HCT116 (cell line): ENCODE data around the gene STX2. TPM values are rescaled to one million over a fixed set of nuclear protein-coding genes. Genes with fewer than 3 reads are reported as not detected.

Experiments
- ATAC-seq: fragments of 200-7000 bp; cut with Tn5 transposase; 2 replicates; pipeline ENCODE4 v1.9.1; 2020; ENCODE audit warnings: mild to moderate bottlenecking, moderate library complexity
- BruUV-seq: library from RNA; stranded (reverse); fragments of 400-500 nt; replicated peaks from 2 replicates; lab custom pipeline; 2021; lab: Mats Ljungman, UMichigan
- CTCF ChIA-PET: fragments of 300-600 bp; sonication (Branson Sonifier 250); formaldehyde crosslinking; loops from one replicate; lab custom pipeline; 2021; ENCODE audit warnings: antibody characterized with exemption; lab: Charles Lee
- POLR2A ChIA-PET: fragments of 300-600, 350-600 bp; sonication (Branson Sonifier 250); formaldehyde crosslinking; loops from one replicate; lab custom pipeline; 2021; ENCODE audit warnings: antibody characterized with exemption; lab: Charles Lee
- RAD21 ChIA-PET, 2 experiments: fragments of 300-600 bp; sonication (Branson Sonifier 250); formaldehyde crosslinking; loops; one replicate each; lab custom pipeline; 2023; ENCODE audit warnings: low total read pairs in 2 of 2; ENCODE audit not compliant: uncharacterized antibody in 2 of 2, unreplicated experiment in 2 of 2, low non-redundant PET in 1 of 2; lab: Charles Lee
- DNase-seq: peaks from one replicate; pipeline ENCODE4 v3.0.0-alpha.2; 2010; ENCODE audit warnings: low read depth, low spot score
- H2AFZ ChIP-seq: fragments of 200-600 bp; shearing (Covaris generic), sonication (generic); 2 replicates; pipeline ENCODE4 v1.6.1; 2017; ENCODE audit warnings: low read depth, mixed run types, mixed read lengths, antibody characterized with exemption, low read length; ENCODE audit not compliant: poor library complexity, severe bottlenecking
- H3K27ac ChIP-seq: 2 replicates; pipeline ENCODE4 v1.5.1; 2012; ENCODE audit warnings: low read depth, low read length
- H3K27me3 ChIP-seq: fragments of 200-600 bp; sonication (generic); 2 replicates; pipeline ENCODE4 v1.6.1; 2016; ENCODE audit warnings: mixed run types, low read length, mixed read lengths; ENCODE audit not compliant: insufficient read depth
- H3K36me3 ChIP-seq, 2 experiments: fragments of 200-500 bp in 1 of 2; fragments of 200-600 bp in 1 of 2; sonication (Bioruptor generic) in 1 of 2; sonication (generic) in 1 of 2; 2 replicates each; pipeline versions ENCODE4 v1.5.1 to v1.6.1; 2014 to 2016; ENCODE audit warnings: low read length in 2 of 2, inconsistent platforms in 1 of 2, mixed read lengths in 1 of 2, mixed run types in 1 of 2; ENCODE audit not compliant: insufficient read depth in 2 of 2, control insufficient read depth in 1 of 2
- H3K4me1 ChIP-seq, 2 experiments: fragments of 200-600 bp in 1 of 2; sonication (generic) in 1 of 2; 2 replicates each; pipeline versions ENCODE4 v1.5.1 to v1.6.1; 2012 to 2017; ENCODE audit warnings: low read length in 2 of 2, inconsistent platforms in 1 of 2, mild to moderate bottlenecking in 1 of 2, mixed read lengths in 1 of 2, mixed run types in 1 of 2, moderate library complexity in 1 of 2; ENCODE audit not compliant: insufficient read depth in 2 of 2, control insufficient read depth in 1 of 2
- H3K4me2 ChIP-seq: fragments of 200-600 bp; sonication (generic); 2 replicates; pipeline ENCODE4 v1.6.1; 2017; ENCODE audit warnings: mixed run types, low read length, mixed read lengths
- H3K4me3 ChIP-seq, 2 experiments: fragments of 200-600 bp in 1 of 2; sonication (generic) in 1 of 2; replicated peaks in 1 of 2; 2 replicates each; pipeline ENCODE4 v1.5.1; 2011 to 2016; ENCODE audit warnings: low read length in 2 of 2, control low read depth in 1 of 2, low read depth in 1 of 2, mild to moderate bottlenecking in 1 of 2, mixed read lengths in 1 of 2, mixed run types in 1 of 2
- H3K79me2 ChIP-seq: fragments of 200-600 bp; sonication (generic); 2 replicates; pipeline ENCODE4 v1.6.1; 2017; ENCODE audit warnings: mild to moderate bottlenecking, mixed run types, low read length, moderate library complexity, mixed read lengths; ENCODE audit not compliant: insufficient read depth
- H3K9ac ChIP-seq: fragments of 200-600 bp; sonication (generic); 2 replicates; pipeline ENCODE4 v1.6.1; 2016; ENCODE audit warnings: low read length, mixed read lengths
- H3K9me2 ChIP-seq: fragments of 200-600 bp; sonication (generic), shearing (Covaris generic); 2 replicates; pipeline ENCODE4 v1.6.1; 2017; ENCODE audit warnings: mixed run types, mild to moderate bottlenecking, moderate library complexity; ENCODE audit not compliant: insufficient read depth
- H3K9me3 ChIP-seq, 2 experiments: fragments of 200-500 bp in 1 of 2; fragments of 200-600 bp in 1 of 2; sonication (Bioruptor generic) in 1 of 2; sonication (generic) in 1 of 2; 2 replicates each; pipeline ENCODE4 v1.6.1; 2014 to 2017; ENCODE audit warnings: low read length in 2 of 2, mixed read lengths in 2 of 2, inconsistent platforms in 1 of 2, low read depth in 1 of 2, mild to moderate bottlenecking in 1 of 2, mixed run types in 1 of 2, moderate library complexity in 1 of 2; ENCODE audit not compliant: control insufficient read depth in 1 of 2, insufficient read depth in 1 of 2
- H4K20me1 ChIP-seq: fragments of 200-600 bp; sonication (generic), shearing (Covaris generic); 2 replicates; pipeline ENCODE4 v1.6.1; 2017; ENCODE audit warnings: mixed run types, mild to moderate bottlenecking, moderate library complexity; ENCODE audit not compliant: insufficient read depth
- CBX3 ChIP-seq: IDR thresholded peaks from 2 replicates; pipeline ENCODE4 v1.6.1; 2012; ENCODE audit warnings: low read depth
- EGR1 ChIP-seq: IDR thresholded peaks from 2 replicates; pipeline ENCODE4 v1.6.1; 2012; ENCODE audit warnings: low read depth
- EZH2 ChIP-seq: fragments of 200-600 bp; sonication (generic); IDR thresholded peaks from 2 replicates; pipeline ENCODE4 v1.6.1; 2017; ENCODE audit warnings: antibody characterized with exemption, mixed run types
- EZH2phosphoT487 ChIP-seq: fragments of 200-600 bp; IDR thresholded peaks from 2 replicates; pipeline ENCODE4 v1.6.1; 2018; ENCODE audit warnings: antibody characterized with exemption, borderline replicate concordance
- FOSL1 ChIP-seq: IDR thresholded peaks from 2 replicates; pipeline ENCODE4 v1.6.1; 2012; ENCODE audit warnings: low read depth
- JUND ChIP-seq: IDR thresholded peaks from 2 replicates; pipeline ENCODE4 v1.6.1; 2012
- MAX ChIP-seq: IDR thresholded peaks from 2 replicates; pipeline ENCODE4 v1.6.1; 2012
- RAD21 ChIP-seq: IDR thresholded peaks from 2 replicates; pipeline ENCODE4 v1.6.1; 2012; ENCODE audit warnings: low read depth, mild to moderate bottlenecking
- REST ChIP-seq: IDR thresholded peaks from 2 replicates; pipeline ENCODE4 v1.6.1; 2012; ENCODE audit warnings: low read depth
- SRF ChIP-seq: IDR thresholded peaks from 2 replicates; pipeline ENCODE4 v1.6.1; 2012; ENCODE audit warnings: low read depth
- intact Hi-C: fragments of 100-400 bp; cut with micrococcal nuclease; formaldehyde crosslinking; loops from 2 replicates; pipeline ENCODE4 v1.10.0; 2022
- total RNA-seq: library from RNA; stranded (reverse); gene quantifications from one replicate; pipeline ENCODE4 v1.2.1, GENCODE V29; 2021; ENCODE audit not compliant: unreplicated experiment

Gene STX2
- total RNA-seq, 1 experiment from 2014 or later, result 19.2 TPM

- Histone ChIP-seq H3K9me3 (no peaks in the 10 kb centered on the region), H3K4me3 (no peak overlapping the region), H3K36me3 (peaks cover 0 to 2% of the 10 kb centered on the region in 2 experiments; a peak in 2 of 4 replicates), H4K20me1 (no peaks in the 10 kb centered on the region), H3K4me2 (no peak overlapping the region), H2AFZ (no peak overlapping the region), H3K79me2 (peaks cover 16% of the 10 kb centered on the region; the same call in 1 of the 2 replicates), H3K4me1 (no peaks in the 10 kb centered on the region), H3K27me3 (no peaks in the 10 kb centered on the region), H3K27ac (no peak overlapping the region), H3K9ac (no peak overlapping the region), H3K9me2 (no peaks in the 10 kb centered on the region)
- DNase-seq (no peak), ATAC-seq (no peak)
- intact Hi-C loops, result no loop called here
- TF ChIP-seq REST, result no peak
- TF ChIP-seq MAX, result no peak
- no peak for TF ChIP-seq JUND
- TF ChIP-seq EGR1, result no peak
- no peak for TF ChIP-seq RAD21
- TF ChIP-seq FOSL1, result no peak
- no peak for TF ChIP-seq SRF
- POLR2A ChIA-PET, result no interaction called here
- CTCF ChIA-PET, result no interaction called here
- no TSS peak for BruUV-seq
- RAD21 ChIA-PET, result no interaction called here
Measured at GRCh38 chr12:130828895-130829294, 10.2 kb downstream of the STX2 start.

- Histone ChIP-seq H3K27me3 (no peaks in the 10 kb centered on the region), H4K20me1 (no peaks in the 10 kb centered on the region)
- TF ChIP-seq RAD21 (no peak), MAX (no peak), CBX3 (no peak), JUND (no peak), EZH2 (no peak), EZH2phosphoT487 (no peak)
- TF ChIP-seq, all 23 proteins: peak for 0
- ATAC-seq (no peak), DNase-seq (no peak)
- Histone ChIP-seq H3K4me2 (no peak overlapping the region), H3K9me2 (no peaks in the 10 kb centered on the region), H3K4me3 (no peak overlapping the region), H3K9me3 (no peaks in the 10 kb centered on the region), H3K9ac (no peak overlapping the region), H3K27ac (no peak overlapping the region), H3K79me2 (peaks cover 11% of the 10 kb centered on the region; the same call in 1 of the 2 replicates), H3K4me1 (no peaks in the 10 kb centered on the region), H2AFZ (no peak overlapping the region), H3K36me3 (peaks cover 0 to 2% of the 10 kb centered on the region in 2 experiments; a peak in 3 of 4 replicates)
- intact Hi-C loops, result no loop called here
- RAD21 ChIA-PET, result no interaction called here
- CTCF ChIA-PET, result interaction anchor here (1.4 to 1.9 kb wide), 2 partner anchors 9 to 43 kb away, joined by 3 to 6 read pairs; no protein-coding TSS in a partner anchor
- POLR2A ChIA-PET, result no interaction called here
- BruUV-seq, result no TSS peak
Measured at GRCh38 chr12:130827432-130827831, 11.6 kb downstream of the STX2 start.
